Body of pancreas (tissue), 4 donors: Measurements from ENCODE around the gene LDLRAD4.

Source experiments
- POLR2A ChIP-seq, 3 donors: fragments of 450-650 bp; IDR thresholded peaks; one replicate each; pipeline ENCODE4 v1.6.1; 2016; ENCODE audit warnings: antibody characterized with exemption in 3 of 3, mild to moderate bottlenecking in 2 of 3
- TF ChIP-seq, protein P1 (sequence below), 7 experiments: fragments of 450-650 bp in 4 of 7; fragments of 200-600 bp in 3 of 7; sonication (generic) in 3 of 7; IDR thresholded peaks; one replicate each; pipeline ENCODE4 v1.5.1; 2016 to 2019; ENCODE audit warnings: antibody characterized with exemption in 7 of 7

DNA sequence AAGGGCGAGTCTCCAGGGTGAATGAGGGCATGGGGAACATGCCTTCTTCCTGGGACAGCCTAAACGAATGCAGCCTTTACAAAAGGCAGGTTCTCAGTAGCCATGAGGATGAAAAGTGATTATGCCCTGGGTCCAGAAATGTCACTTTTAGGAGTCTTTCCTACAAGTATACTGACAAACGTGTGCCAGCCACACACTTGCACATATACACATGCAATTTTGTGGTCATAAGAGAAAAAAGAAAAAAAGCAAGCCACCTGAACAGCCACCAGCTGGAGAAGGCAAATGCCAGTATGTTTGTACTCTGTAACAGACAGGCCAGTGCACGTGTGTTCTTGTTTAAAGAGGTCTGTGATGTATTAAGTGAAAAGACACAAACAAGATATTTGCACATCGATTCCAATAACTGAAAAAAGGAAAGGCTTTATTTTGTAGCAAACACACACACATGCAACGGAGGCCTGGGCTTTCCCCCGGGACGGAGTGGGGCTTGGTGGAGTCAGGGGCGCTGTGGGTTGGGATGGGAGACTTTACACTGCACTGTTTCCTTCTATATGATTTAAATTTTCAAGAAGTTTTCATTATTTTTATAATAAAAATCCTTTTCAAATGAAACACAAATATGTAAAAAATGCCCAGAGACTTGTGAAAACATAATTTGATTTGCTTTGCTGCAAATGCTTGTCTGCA, 399.4 kb downstream of the LDLRAD4 start:
- no peak for TF ChIP-seq POLR2A (IDR thresholded peaks at IDR 0.05)
- TF ChIP-seq, protein P1, sequence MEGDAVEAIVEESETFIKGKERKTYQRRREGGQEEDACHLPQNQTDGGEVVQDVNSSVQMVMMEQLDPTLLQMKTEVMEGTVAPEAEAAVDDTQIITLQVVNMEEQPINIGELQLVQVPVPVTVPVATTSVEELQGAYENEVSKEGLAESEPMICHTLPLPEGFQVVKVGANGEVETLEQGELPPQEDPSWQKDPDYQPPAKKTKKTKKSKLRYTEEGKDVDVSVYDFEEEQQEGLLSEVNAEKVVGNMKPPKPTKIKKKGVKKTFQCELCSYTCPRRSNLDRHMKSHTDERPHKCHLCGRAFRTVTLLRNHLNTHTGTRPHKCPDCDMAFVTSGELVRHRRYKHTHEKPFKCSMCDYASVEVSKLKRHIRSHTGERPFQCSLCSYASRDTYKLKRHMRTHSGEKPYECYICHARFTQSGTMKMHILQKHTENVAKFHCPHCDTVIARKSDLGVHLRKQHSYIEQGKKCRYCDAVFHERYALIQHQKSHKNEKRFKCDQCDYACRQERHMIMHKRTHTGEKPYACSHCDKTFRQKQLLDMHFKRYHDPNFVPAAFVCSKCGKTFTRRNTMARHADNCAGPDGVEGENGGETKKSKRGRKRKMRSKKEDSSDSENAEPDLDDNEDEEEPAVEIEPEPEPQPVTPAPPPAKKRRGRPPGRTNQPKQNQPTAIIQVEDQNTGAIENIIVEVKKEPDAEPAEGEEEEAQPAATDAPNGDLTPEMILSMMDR (IDR thresholded peaks at IDR 0.05), result no peak
